Activated CD8-positive, alpha-beta memory T cell treated with anti-CD3 and anti-CD28 coated beads for 1 hour (primary cell): ENCODE measurements around the gene STARD10.

Experiments
- DNase-seq, 2 donors: peaks; one replicate each; pipeline ENCODE4 v3.0.0-alpha.2; 2020; ENCODE audit warnings: low read depth in 1 of 2; ENCODE audit errors: extremely low read depth in 1 of 2

Gene STARD10

DNA sequence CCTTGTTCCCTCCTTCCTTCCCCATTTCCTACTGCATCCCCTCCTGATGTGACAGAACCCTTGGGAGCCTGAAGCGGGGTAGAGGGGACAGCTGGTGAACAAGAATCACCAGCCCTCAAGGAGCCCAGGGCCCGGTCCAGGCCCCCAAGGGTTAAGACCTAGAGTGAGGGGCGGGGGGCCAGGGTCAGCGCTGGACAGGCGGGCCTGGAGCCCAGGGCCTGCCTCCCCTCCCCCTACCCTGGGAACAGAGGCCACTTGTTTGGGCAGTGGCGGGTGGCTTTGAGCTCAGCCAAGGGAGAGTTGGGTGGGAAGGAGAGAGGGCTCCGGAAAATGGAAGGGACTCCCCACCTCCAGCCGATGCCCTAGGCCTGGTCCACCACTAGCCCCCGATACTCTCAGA lies 43.8 kb downstream of the STARD10 start:
- DNase-seq = no peak

DNA sequence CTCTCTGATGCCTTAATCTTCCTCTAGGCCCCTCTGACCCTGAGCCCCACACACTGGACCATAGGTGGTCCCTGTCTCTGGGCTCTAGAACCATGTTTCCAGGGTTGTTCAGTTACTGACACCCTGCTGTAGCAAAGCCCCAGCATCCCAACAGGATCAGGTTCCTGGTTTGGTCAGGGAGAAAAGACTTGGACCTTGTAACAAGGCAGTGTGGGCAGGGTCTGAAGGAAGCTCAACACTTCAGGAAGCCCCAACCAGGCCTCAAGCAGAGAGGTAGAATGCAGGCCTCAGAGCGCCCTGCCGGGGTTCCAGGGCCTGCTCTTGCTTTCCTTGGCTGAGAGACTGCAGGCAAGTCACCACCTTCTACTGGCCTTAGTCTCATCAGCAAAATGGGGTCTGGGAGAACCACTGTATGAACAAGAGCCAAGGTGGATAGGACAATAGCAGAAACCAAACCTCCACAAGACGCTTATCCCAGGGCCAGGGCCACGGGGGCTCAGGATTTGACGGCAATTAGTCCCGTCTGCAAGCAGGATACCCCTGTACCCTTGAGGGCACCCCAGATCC lies 46.5 kb downstream of the STARD10 start:
- DNase-seq = no peak

DNA sequence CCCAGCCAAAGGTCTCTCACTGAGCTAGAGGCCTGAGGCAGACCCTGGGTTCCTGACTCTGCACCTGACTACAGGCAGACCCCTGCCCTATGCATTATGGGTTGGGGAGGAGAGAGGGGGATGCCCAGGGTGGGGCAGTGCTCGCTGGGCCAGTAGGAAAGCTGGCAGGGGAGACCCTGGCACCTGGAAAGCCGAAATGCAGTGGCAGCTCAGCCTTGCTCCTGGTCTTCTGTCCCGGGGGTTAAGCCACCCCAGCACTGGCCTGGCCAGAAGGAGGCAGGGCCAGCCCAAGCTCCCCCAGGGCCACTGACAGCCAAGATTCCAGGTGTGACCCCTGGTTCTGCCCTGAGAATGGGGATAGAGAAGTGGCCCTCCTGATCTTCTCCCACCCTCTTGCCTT lies 47.0 kb downstream of the STARD10 start:
- DNase-seq = no peak

DNA sequence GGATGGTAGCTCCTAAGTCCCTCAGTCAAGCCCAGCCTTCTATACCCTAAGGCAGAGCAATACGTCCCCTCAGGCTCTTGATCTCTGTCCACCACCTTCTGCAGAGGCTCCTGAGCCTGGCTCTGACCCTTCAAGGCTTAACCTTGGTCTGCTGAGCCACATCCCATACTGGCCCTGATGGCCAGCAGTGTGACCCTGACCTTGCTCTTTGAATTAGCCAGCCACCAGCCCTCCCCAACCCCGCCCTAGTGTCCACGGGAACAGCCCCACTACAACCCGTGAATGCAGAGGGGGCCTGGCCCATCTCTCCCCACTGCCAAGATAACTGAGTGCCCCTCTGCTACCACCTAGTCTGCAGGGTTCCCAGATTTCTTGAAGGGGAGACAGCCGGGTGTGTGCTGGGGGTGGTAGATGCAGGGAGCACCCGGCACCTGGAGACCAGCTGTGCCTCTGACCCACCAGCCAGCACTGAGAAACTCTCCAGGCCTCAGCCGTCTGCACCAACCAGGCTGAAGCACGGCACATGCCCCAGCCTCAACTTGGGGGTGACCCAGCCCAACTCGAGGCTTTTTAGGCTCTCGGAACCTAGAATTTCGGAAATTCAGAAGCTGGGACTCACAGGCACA lies 47.8 kb downstream of the STARD10 start:
- no peak for DNase-seq

DNA sequence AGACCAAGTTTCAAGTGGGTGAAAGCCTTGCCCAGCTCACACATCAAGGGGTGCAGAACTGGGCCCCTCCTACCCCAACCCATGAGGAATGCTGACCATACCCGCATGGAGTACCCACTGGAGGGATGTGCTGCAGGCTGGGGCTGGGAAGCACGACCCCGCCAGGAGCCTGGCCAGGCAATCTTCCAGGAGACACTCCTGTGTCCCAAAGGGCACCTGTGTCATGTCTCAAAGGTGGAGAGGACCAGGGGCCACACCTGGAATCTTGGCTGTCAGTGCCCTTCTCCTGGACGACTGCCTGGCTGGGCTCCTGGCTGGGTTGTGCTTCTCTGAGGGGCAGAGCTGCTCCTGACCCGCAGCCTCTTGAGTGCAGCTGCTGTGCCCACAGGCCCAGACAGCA lies 48.3 kb downstream of the STARD10 start:
- DNase-seq = no peak

DNA sequence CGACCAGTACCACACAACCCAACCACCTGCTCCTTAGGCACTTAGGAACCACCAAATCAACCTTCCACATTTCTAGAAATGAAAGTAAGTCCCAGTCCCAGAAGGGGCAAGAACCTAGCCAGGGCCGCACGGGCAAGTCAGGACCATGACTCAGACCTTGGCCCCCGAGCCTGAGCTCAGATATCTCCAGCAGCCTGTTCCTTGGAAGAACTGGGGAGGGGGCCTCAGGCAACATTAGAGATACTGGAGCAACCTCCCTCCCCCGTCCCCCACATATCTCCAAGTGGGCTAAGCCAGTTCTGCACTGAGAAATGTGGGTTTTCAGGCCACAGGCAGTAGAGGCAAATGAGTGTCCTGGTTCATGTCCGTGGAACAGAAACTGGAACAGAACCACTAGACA lies 49.4 kb downstream of the STARD10 start:
- DNase-seq = no peak

DNA sequence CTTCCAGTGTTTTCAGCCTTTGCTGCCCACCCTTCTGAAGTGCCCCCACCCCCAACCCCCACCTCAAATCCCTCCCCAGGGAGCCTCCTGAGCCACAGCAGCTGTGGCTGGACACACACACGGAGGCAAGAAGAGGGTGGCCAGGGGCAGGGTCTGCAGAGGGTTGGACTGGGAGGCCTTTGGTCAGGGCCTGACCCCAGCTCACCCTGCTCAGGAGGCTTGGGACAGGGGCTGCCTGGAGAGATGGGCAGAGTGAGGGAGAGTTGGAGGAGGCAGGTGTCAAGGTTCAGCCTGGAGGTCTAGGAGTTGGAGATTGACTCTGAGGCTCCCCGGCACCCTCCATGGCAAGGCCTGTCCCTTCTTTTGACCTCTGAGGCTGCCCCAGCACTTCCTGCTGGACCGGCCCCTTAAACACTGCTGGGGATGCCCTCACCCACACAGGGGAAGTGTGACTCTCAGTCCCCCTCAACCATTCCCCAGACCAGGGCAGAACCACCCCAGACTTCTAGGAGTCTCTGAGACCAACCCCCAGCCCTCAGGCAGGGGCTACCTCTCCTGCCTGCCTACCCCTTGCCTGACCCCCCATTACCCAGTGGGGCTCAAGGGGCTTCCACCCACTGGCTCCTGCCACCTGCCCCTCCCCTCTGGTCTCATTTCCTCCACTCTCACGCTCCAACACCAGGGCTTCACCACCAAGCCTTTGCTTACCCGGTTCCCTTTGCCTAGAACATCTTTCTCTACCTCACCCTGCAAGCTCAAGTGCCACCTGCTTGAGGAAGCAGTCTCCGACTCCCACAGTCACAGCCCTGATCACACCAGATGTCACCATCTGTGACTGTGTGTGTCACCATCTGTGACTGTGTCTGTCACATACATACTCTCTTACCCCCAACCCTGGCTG lies 50.3 kb downstream of the STARD10 start:
- DNase-seq = no peak

DNA sequence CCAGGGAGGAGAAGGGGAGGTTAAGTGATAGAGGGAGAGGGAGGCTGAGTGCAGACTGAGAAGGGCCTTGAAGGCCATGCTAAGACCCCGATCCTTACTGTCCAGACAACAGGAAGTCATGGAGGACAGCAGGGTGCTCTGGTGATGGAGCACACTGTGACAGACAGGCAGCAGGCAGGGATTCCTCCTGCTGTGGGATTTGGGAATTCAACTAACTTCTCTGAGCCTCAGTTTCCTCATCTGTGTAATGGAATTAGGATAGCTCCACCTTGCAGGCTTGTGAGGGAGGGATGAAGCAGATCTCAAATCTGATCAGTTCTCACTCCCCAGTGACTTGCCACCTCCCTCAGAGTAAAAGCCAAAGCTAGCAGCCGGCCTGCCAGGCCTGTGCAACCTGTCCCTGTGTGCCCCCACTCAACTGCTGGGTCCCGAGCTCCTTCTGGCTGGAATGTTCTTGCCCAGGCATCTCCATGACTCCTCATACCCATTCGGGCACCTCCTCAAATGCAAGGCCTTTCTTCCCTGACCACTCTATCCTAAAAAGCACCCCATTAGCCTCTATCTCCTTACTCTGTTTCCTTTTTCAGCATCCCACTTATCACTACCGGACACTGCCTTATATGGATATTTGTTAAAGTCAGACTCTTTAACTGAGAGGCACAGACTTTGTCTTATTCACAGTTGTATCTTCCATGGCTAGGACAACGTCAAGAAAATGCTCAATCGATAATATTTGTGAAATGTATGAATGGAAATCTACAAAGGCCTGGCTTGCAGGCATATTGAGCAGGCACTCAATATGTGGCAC lies 51.1 kb downstream of the STARD10 start:
- DNase-seq = no peak

DNA sequence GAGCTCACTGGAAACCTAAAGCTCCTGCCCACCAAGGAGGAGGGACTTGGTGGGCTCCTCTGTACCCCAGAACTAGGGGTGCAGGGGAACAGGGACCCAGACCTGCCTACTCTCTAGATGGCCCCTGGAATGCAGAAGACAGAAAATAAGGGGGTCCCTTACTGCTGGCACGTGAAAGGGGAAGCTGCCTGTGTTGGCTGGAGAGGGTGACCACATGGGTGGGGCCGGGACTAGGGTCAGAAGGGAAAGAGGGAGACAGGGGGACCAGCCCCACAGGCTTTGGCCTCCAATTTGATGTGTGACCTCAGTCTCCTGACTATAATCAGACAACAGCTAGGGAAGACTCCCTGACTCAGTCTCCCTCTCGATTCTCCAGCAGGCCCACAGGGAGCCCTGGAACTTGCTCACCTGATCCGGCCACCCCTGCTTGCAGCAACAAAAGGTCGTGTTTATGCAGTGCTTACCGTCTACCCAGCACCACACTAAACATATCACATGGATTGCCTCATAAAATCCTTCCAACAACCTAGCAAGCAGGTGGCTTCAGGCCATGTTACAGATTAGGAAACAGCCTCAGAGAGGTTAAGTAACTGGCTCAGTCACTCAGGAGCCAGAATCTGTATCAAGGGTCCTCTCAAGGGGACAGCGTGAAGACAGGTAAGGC lies 51.9 kb downstream of the STARD10 start:
- DNase-seq = no peak

DNA sequence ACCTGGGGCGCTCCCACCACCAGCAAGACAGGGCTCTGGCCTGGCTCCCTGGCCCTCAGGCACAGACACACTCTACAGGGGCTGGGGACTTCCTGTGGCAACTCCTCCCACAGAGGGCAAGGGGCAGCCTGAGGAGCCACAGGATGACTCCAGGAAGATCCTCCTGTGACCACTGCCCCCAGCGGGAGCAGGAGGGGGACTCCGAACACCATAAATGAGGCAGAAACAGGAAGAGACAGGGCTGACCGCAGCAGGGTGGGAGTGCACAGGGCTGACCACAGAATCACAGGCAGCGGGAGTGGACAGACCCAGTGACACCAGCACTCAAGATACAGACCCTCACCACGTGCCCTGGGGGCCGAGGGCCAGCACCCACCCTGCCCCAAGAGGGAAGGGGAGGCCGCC lies 52.4 kb downstream of the STARD10 start:
- no peak for DNase-seq

DNA sequence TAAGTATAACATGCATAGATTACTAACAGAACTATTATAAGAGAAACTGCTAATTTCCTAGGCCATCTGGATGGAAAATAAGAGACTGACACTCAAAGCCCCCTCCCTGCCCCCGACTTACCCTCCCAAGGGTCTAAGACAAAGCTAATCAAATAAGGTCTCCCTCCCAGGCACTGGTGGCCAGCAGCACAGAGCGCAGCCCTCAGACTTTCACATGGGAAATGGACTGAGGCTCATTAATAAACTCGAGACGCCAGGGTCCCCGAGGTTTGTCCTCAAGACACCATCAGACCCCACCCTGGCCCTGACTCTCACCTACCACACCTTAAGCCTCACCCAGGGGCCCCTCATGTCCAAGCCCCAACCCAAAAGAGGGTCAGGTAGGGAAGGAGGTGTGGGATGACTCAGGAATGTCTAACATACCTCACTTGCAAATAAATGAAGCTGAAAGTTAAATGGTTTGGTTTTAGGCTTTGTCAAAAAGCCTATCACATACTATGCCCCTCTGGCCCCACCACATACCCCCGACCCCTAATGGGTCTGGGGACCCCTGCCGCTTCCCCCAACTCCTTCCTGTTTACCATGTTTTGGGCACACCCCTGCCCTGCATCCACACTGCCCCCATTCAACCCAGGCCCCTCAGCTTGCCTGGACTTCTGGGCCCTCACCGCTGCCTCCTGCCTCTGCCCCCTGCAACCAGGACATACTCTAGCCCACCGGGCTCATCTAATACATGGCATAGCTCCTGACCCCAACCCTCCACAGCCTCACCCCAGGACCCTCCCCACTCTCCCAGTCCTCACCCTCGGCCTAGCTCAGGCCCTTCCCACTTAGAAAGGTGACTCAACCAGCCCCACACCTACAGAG lies 53.1 kb downstream of the STARD10 start:
- no peak for DNase-seq

DNA sequence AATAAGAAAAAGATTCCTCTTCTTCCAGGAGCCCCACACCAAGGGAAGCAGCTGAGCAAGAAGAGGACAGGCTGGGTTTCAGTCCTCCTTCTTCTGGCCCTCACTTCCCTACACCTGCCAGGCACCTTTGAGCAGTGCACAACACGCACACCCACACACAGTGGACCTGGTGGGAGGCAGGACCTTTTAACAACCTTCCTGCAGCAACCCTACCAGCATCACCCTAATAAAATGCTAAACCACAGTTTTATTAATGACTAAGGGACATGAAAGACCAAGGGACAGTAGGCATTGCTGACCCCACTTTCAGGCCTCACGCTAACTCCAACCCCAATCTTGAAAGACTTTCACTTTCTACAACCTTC lies 53.8 kb downstream of the STARD10 start:
- no peak for DNase-seq

DNA sequence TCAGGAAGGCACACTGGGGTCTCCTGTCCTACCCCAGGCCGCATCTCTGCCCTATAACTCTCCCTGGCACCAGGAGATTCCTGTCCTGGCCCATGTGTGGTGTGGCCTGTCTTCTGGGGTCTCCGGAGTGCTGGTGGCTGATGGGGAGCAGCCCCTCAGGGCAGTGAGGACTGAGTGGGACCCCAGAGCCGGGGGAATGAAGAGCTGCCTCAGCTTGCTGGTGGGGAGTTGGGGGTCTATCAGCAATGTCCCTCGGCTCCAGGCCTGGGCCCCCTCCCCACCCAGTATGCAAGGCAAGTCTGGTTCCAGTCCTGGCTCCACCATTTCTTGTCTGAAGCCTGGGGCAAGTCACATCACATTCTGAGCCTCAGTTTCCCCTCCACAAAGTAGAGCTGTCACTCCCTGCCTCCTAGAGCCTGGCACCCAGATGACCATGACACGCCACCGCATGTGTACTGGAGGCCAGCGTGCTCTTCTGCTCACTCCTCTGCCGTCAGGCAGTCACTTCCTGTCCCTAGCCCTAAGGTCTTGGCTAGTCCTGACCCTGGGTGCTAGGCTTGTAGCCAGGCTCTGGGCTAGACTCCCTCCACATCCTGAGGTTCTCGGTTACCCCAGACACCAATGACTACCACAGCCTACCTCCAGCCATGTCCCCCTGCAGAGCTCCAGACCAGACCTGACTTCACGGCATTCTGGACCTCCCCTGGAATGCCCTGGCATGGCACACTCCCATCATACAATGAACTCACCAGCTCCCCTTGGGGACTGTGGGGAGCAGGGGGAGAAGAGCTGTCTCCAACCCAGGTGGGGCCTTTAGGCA lies 54.4 kb downstream of the STARD10 start:
- no peak for DNase-seq

DNA sequence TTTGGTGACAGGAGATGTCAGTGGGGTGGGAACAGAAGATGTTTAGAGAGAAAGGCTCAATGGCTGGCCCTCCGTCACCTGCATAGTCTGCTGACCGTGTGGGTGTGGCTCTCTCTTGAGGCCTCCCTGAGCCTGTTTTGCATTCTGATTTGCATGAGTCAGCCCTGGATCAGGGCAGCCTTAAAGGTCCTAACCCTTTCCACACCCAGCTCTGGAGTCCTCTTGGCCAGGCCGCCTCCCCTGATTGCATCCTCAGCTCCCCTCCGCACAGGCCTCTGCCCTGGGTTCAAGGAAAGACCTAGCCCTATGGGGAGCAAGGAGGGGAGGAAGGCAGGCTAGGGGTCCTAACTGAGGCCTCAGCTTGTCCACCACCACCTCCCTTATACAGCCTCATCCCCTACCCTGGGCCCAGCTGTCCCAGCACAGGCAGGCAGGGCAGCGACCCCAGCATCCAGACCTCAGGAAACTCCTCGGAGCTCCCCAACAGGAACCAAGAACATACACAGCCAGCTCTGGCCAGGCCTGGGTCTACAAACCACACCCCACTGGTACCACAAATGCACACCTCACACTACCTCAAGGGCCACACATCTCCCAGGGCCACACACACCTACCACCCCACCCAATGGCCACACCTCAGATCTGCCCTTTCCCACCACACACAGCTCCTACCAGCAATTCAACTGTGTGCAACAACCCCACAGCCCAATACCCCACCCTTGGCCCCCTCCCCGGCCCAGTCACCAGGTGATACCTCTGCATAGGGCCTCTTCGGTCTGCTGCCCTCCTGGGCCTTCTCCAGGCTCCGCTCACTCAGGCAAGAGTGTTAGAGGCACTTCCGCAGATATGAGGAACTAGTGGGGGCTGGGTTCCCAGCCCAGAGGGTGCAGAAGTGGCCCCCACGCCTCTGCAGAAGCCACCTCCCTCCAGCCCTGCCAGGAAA lies 55.4 kb downstream of the STARD10 start:
- no peak for DNase-seq

DNA sequence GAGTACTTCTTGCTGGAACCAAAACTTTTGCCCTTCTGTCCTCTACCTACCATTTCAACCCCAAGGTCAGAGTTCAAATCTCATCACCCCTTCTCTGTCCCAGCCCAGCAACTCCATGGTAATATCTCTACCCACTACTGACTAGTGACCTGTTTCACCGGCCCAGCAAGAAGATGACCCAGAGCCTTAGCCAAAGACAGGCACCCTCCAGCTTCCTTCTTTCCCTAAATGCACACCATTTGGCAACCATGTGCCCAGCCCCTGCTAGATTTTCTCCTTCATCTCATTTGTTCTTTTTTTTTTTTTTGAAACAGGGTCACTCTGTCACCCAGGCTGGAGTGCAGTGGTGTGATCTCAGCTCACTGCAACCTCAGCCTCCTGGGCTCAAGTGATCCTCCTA lies 56.5 kb downstream of the STARD10 start:
- DNase-seq = no peak

DNA sequence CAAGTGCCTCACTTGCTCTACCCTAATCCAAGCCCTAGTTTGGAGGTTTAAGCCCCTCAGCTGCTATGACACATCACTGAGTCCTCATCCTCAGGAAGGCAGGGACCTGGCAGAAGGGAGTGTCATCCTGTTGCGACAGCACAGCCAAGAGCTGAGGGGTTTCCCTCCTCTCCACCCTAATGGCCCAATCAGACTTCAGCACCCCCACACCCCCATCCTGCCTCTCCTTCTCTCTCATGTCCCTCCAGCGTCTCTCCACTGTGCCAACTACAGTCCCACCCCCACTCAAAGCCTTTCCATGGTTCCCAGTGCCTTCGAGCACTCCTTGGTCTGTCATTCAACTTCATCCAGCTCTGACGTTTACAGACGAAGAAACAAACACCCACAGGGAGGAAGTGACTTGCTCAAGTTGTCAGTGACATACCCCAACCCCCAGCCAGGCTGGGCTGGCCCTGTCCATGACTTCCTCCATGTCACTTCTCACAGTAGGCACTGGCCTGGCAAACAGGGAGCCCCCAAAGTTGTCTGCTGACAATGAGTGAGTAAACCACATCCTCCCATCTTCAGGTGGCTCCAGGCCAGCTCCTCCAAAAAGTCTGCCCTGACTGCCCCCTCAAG lies 57.3 kb downstream of the STARD10 start:
- peak; percentile 40 to 53 for DNase-seq

DNA sequence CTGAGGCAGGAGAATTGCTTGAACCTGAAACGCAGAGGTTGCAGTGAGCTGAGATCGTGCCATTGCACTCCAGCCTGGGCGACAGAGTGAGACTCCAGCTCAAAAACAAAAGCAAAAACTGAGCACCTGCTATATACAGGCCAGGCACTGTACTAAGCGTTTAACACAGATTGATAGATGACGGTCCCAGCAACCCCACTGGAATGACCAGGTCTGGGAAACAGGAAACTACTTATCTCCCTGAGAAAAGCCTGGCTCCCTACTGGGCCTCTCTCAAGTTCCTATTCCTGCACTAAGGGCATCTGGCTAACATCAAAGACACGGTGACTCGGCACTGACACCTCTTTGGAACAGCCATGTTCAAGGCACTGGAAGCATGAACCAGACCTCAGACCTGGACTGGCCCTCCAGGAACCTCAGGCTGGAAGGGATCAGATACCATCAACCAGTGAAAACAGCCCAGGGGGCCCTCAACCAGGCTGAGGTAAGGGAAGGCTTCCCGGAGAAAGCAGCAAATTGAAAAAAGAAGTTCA lies 58.3 kb downstream of the STARD10 start:
- no peak for DNase-seq
